CD4-positive, alpha-beta memory T cell (primary cell): ENCODE results near the gene EREG. TPM values are rescaled to one million over a fixed set of nuclear protein-coding genes. Genes with fewer than 3 reads are reported as not detected.

Experiments
- CTCF ChIA-PET: fragments of 350-600 bp; sonication (Branson Sonifier 250); formaldehyde crosslinking; loops from one replicate; lab custom pipeline; 2021; ENCODE audit warnings: inconsistent platforms; ENCODE audit not compliant: partially characterized antibody; lab: Charles Lee
- POLR2A ChIA-PET: fragments of 350-600 bp; sonication (Branson Sonifier 250); formaldehyde crosslinking; loops from one replicate; lab custom pipeline; 2021; ENCODE audit not compliant: partially characterized antibody; lab: Charles Lee
- DNase-seq, 5 donors: peaks; one replicate each; pipeline versions ENCODE4 v3.0.0 to v3.0.0-alpha.2; 2020 to 2022; ENCODE audit warnings: mixed read lengths in 1 of 5
- H3K27ac ChIP-seq: one replicate; pipeline ENCODE4 v1.7.0; 2013; ENCODE audit warnings: low read depth, low read length
- H3K27me3 ChIP-seq: 2 replicates; pipeline ENCODE4 v1.7.0; 2013; ENCODE audit warnings: mild to moderate bottlenecking, low read length, moderate library complexity; ENCODE audit not compliant: insufficient read depth
- H3K36me3 ChIP-seq: 2 replicates; pipeline ENCODE4 v1.7.0; 2013; ENCODE audit warnings: mild to moderate bottlenecking, low read length, moderate library complexity; ENCODE audit not compliant: insufficient read depth
- H3K4me1 ChIP-seq: 2 replicates; pipeline ENCODE4 v1.7.0; 2013; ENCODE audit warnings: mild to moderate bottlenecking, low read length, moderate library complexity; ENCODE audit not compliant: insufficient read depth
- H3K4me3 ChIP-seq, 2 donors: one replicate each; pipeline ENCODE4 v1.7.0; 2013; ENCODE audit warnings: low read length in 2 of 2, mild to moderate bottlenecking in 1 of 2
- H3K9me3 ChIP-seq, 2 donors: one replicate each; pipeline ENCODE4 v1.7.0; 2013; ENCODE audit warnings: low read length in 2 of 2, control low read depth in 1 of 2; ENCODE audit not compliant: control insufficient read depth in 1 of 2
- H3K27ac Mint-ChIP-seq, 7 donors: one replicate each; pipeline ENCODE4 v1.8.0; 2020 to 2021; ENCODE audit warnings: mixed read lengths in 7 of 7, mild to moderate bottlenecking in 6 of 7, inconsistent platforms in 3 of 7, moderate library complexity in 3 of 7
- H3K27me3 Mint-ChIP-seq, 2 donors: one replicate each; pipeline ENCODE4 v1.8.0; 2020 to 2021; ENCODE audit warnings: mixed read lengths in 2 of 2
- H3K36me3 Mint-ChIP-seq, 2 donors: one replicate each; pipeline ENCODE4 v1.8.0; 2020 to 2021; ENCODE audit warnings: mixed read lengths in 2 of 2, inconsistent platforms in 1 of 2, mild to moderate bottlenecking in 1 of 2
- H3K4me1 Mint-ChIP-seq, 4 donors: one replicate each; pipeline ENCODE4 v1.8.0; 2020 to 2021; ENCODE audit warnings: mixed read lengths in 4 of 4, mild to moderate bottlenecking in 1 of 4
- H3K4me3 Mint-ChIP-seq, 8 donors: one replicate each; pipeline ENCODE4 v1.8.0; 2020 to 2021; ENCODE audit warnings: mixed read lengths in 8 of 8, mild to moderate bottlenecking in 7 of 8, moderate library complexity in 6 of 8, inconsistent platforms in 3 of 8
- H3K9me3 Mint-ChIP-seq, 8 donors: one replicate each; pipeline ENCODE4 v1.8.0; 2020 to 2021; ENCODE audit warnings: mixed read lengths in 8 of 8, mild to moderate bottlenecking in 5 of 8, inconsistent platforms in 3 of 8, moderate library complexity in 1 of 8
- intact Hi-C: fragments of 100-400 bp; cut with micrococcal nuclease; formaldehyde crosslinking; loops from one replicate; pipeline ENCODE4 v1.15.1; 2023
- polyA plus RNA-seq, 2 donors: library from polyadenylated mRNA; unstranded; fragments of 300-500 nt; fragmentation: Illumina TruSeq; gene quantifications; one replicate each; pipeline ENCODE4 v1.2.3, GENCODE V29; 2021
- total RNA-seq, 2 experiments: library from RNA; stranded (reverse); gene quantifications; one replicate each; pipeline ENCODE4 v1.2.3, GENCODE V29; 2021

The EREG gene
- total and polyA plus RNA-seq, 4 experiments from 2014 or later, result not detected

- DNase-seq, result no peak
- intact Hi-C loops, result no loop called here
- Histone ChIP-seq H3K9me3 (no peaks in the 10 kb centered on the region), H3K36me3 (no peaks in the 10 kb centered on the region), H3K27ac (no peak overlapping the region), H3K4me3 (no peak overlapping the region), H3K4me1 (no peaks in the 10 kb centered on the region), H3K27me3 (no peaks in the 10 kb centered on the region)
- ChIA-PET CTCF (no interaction called here), POLR2A (no interaction called here)
- Mint-ChIP-seq H3K27ac (no peak overlapping the region), H3K4me1 (no peaks in the 10 kb centered on the region), H3K9me3 (peaks cover 0 to 4% (median 0%) of the 10 kb centered on the region in 8 donors), H3K27me3 (peaks cover 5 to 13% of the 10 kb centered on the region in 2 donors), H3K4me3 (no peak overlapping the region), H3K36me3 (no peaks in the 10 kb centered on the region)
Measured at GRCh38 chr4:74330295-74330750, 34.6 kb upstream of the EREG start.

GRCh38 chr4:74331252-74331651, 33.7 kb upstream of the EREG start:
- no peaks in the 10 kb centered on the region for H3K4me1 Mint-ChIP-seq
- ChIA-PET CTCF (no interaction called here), POLR2A (no interaction called here)
- H3K9me3 ChIP-seq, result no peaks in the 10 kb centered on the region
- peaks cover 5 to 13% of the 10 kb centered on the region in 2 donors for H3K27me3 Mint-ChIP-seq
- no peak overlapping the region for H3K4me3 Mint-ChIP-seq
- no peaks in the 10 kb centered on the region for H3K36me3 ChIP-seq
- no peak overlapping the region for H3K27ac Mint-ChIP-seq
- no peaks in the 10 kb centered on the region for H3K27me3 ChIP-seq
- intact Hi-C loops, result no loop called here
- H3K9me3 Mint-ChIP-seq, result peaks cover 0 to 4% (median 0%) of the 10 kb centered on the region in 8 donors
- no peak overlapping the region for H3K27ac ChIP-seq
- H3K4me1 ChIP-seq, result no peaks in the 10 kb centered on the region
- no peaks in the 10 kb centered on the region for H3K36me3 Mint-ChIP-seq
- DNase-seq, result no peak
- no peak overlapping the region for H3K4me3 ChIP-seq

- no peak overlapping the region for H3K4me3 ChIP-seq
- Mint-ChIP-seq H3K9me3 (peaks cover 0 to 4% (median 0%) of the 10 kb centered on the region in 8 donors), H3K36me3 (no peaks in the 10 kb centered on the region), H3K27me3 (peaks cover 5 to 13% of the 10 kb centered on the region in 2 donors), H3K4me3 (no peak overlapping the region), H3K27ac (no peak overlapping the region), H3K4me1 (no peaks in the 10 kb centered on the region)
- intact Hi-C loops, result no loop called here
- POLR2A ChIA-PET, result no interaction called here
- CTCF ChIA-PET, result no interaction called here
- no peaks in the 10 kb centered on the region for H3K9me3 ChIP-seq
- H3K27me3 ChIP-seq, result no peaks in the 10 kb centered on the region
- no peak for DNase-seq
- H3K4me1 ChIP-seq, result no peaks in the 10 kb centered on the region
- no peak overlapping the region for H3K27ac ChIP-seq
- H3K36me3 ChIP-seq, result no peaks in the 10 kb centered on the region
Measured at GRCh38 chr4:74331944-74332343, 33.0 kb upstream of the EREG start.

GRCh38 chr4:74334636-74335035, 30.3 kb upstream of the EREG start:
- no peaks in the 10 kb centered on the region for H3K36me3 Mint-ChIP-seq
- no peak overlapping the region for H3K27ac Mint-ChIP-seq
- no peak overlapping the region for H3K27ac ChIP-seq
- peaks cover 0 to 2% (median 0%) of the 10 kb centered on the region in 8 donors for H3K9me3 Mint-ChIP-seq
- H3K4me3 ChIP-seq, result no peak overlapping the region
- no peaks in the 10 kb centered on the region for H3K36me3 ChIP-seq
- no peak for DNase-seq
- no peaks in the 10 kb centered on the region for H3K27me3 ChIP-seq
- ChIA-PET CTCF (no interaction called here), POLR2A (no interaction called here)
- intact Hi-C loops, result no loop called here
- no peaks in the 10 kb centered on the region for H3K4me1 Mint-ChIP-seq
- peaks cover 0 to 4% of the 10 kb centered on the region in 2 donors for H3K27me3 Mint-ChIP-seq
- H3K4me3 Mint-ChIP-seq, result no peak overlapping the region
- no peaks in the 10 kb centered on the region for H3K4me1 ChIP-seq
- H3K9me3 ChIP-seq, result no peaks in the 10 kb centered on the region

- Mint-ChIP-seq H3K27ac (no peak overlapping the region), H3K9me3 (peaks cover 0 to 5% (median 1%) of the 10 kb centered on the region in 8 donors), H3K4me1 (no peaks in the 10 kb centered on the region), H3K36me3 (no peaks in the 10 kb centered on the region), H3K27me3 (peaks cover 0 to 4% of the 10 kb centered on the region in 2 donors), H3K4me3 (no peak overlapping the region)
- H3K27ac ChIP-seq, result no peak overlapping the region
- DNase-seq, result no peak
- H3K4me1 ChIP-seq, result no peaks in the 10 kb centered on the region
- intact Hi-C loops, result no loop called here
- H3K27me3 ChIP-seq, result no peaks in the 10 kb centered on the region
- no peak overlapping the region for H3K4me3 ChIP-seq
- no peaks in the 10 kb centered on the region for H3K9me3 ChIP-seq
- CTCF ChIA-PET, result no interaction called here
- POLR2A ChIA-PET, result no interaction called here
- no peaks in the 10 kb centered on the region for H3K36me3 ChIP-seq
Measured at GRCh38 chr4:74335341-74336021, 29.5 kb upstream of the EREG start.

GRCh38 chr4:74338792-74339333, 26.1 kb upstream of the EREG start:
- no peaks in the 10 kb centered on the region for H3K36me3 Mint-ChIP-seq
- H3K27me3 Mint-ChIP-seq, result peaks cover 2 to 9% of the 10 kb centered on the region in 2 donors
- POLR2A ChIA-PET, result no interaction called here
- no peaks in the 10 kb centered on the region for H3K36me3 ChIP-seq
- intact Hi-C loops, result no loop called here
- no peak overlapping the region for H3K27ac Mint-ChIP-seq
- no peaks in the 10 kb centered on the region for H3K9me3 ChIP-seq
- peaks cover 0 to 27% (median 16%) of the 10 kb centered on the region in 8 donors for H3K9me3 Mint-ChIP-seq
- H3K4me3 Mint-ChIP-seq, result no peak overlapping the region
- no peak overlapping the region for H3K4me3 ChIP-seq
- no peak for DNase-seq
- H3K27ac ChIP-seq, result no peak overlapping the region
- CTCF ChIA-PET, result no interaction called here
- H3K4me1 Mint-ChIP-seq, result no peaks in the 10 kb centered on the region
- no peaks in the 10 kb centered on the region for H3K4me1 ChIP-seq
- no peaks in the 10 kb centered on the region for H3K27me3 ChIP-seq

- DNase-seq, result no peak
- Histone ChIP-seq H3K36me3 (no peaks in the 10 kb centered on the region), H3K27ac (no peak overlapping the region), H3K4me1 (no peaks in the 10 kb centered on the region), H3K9me3 (no peaks in the 10 kb centered on the region), H3K4me3 (no peak overlapping the region), H3K27me3 (no peaks in the 10 kb centered on the region)
- ChIA-PET CTCF (no interaction called here), POLR2A (no interaction called here)
- Mint-ChIP-seq H3K36me3 (no peaks in the 10 kb centered on the region), H3K4me3 (no peak overlapping the region), H3K4me1 (no peaks in the 10 kb centered on the region), H3K27me3 (peaks cover 2 to 7% of the 10 kb centered on the region in 2 donors), H3K9me3 (peaks cover 1 to 31% (median 22%) of the 10 kb centered on the region in 8 donors), H3K27ac (no peak overlapping the region)
- intact Hi-C loops, result no loop called here
Measured at GRCh38 chr4:74339501-74339900, 25.4 kb upstream of the EREG start.
